Pancreas (tissue), 10 donors: ENCODE results near the gene C5AR1. TPM values are rescaled to one million over a fixed set of nuclear protein-coding genes. Genes with fewer than 3 reads are reported as not detected.
A peak's percentile ranks its signal among the peaks of the same experiment; 100 is the strongest.
"Not testable (repeated sequence)": the region's sequence is repeated elsewhere in the genome, so short reads cannot be mapped to it uniquely, and the experiment has no call there.

Source experiments
- ATAC-seq, 4 donors: fragments of 200-7000 bp; cut with Tn5 transposase; one replicate each; pipeline versions ENCODE4 v1.8.0 to v1.9.1; 2020; ENCODE audit warnings: mild to moderate bottlenecking in 4 of 4, moderate library complexity in 4 of 4
- DNase-seq, 6 donors: peaks; one replicate each; pipeline ENCODE4 v3.0.0-alpha.2; 2020
- FAIRE-seq: peaks from 2 replicates; lab custom pipeline; 2012; peaks lifted over from hg19 to GRCh38; lab: Jason Lieb, UNC
- H3K27ac ChIP-seq, 4 donors: fragments of 200-600 bp; sonication (generic); 1 replicate in 3 of 4; 2 replicates in 1 of 4; pipeline versions ENCODE4 v1.5.0 to v1.8.0; 2020
- H3K27me3 ChIP-seq, 4 donors: fragments of 200-600 bp; one replicate each; pipeline ENCODE4 v1.8.0; 2021
- H3K36me3 ChIP-seq, 3 donors: fragments of 200-600 bp; sonication (generic) in 1 of 3; one replicate each; pipeline versions ENCODE4 v1.5.0 to v1.8.0; 2020 to 2021
- H3K4me1 ChIP-seq, 3 donors: fragments of 200-600 bp; one replicate each; pipeline ENCODE4 v1.8.0; 2021
- H3K4me3 ChIP-seq, 4 donors: fragments of 200-600 bp; sonication (generic) in 2 of 4; one replicate each; pipeline versions ENCODE4 v1.5.0 to v1.8.0; 2020 to 2021
- H3K9me3 ChIP-seq, 4 donors: fragments of 200-600 bp; one replicate each; pipeline ENCODE4 v1.8.0; 2021
- WGBS, 2 donors: extraction: QIAGEN DNeasy Blood & Tissue Kit; methylation state at CpG; one replicate each; pipeline ENCODE4 v1.1.7; 2013; 5-methylcytosine and 5-hydroxymethylcytosine counted together
- intact Hi-C, 3 donors: fragments of 100-400 bp; cut with DNase I; formaldehyde crosslinking; loops; one replicate each; pipeline versions ENCODE4 v1.11.1 to v1.14.2; 2022
- polyA plus RNA-seq, 2 donors: library from polyadenylated mRNA; stranded (reverse); fragments of 200-250 nt; gene quantifications; one replicate each; pipeline ENCODE4 v1.2.3, GENCODE V29; 2013
- total RNA-seq, 6 donors: library from RNA; stranded (reverse); fragmentation: NEBNext Ultra II Directional in 4 of 6; extraction: Animal tissue kit (Norgen Biotek cat#: 25700) in 4 of 6; gene quantifications; one replicate each; pipeline versions ENCODE4 v1.2.1 to v1.2.4, GENCODE V29; 2021 to 2023
- TF ChIP-seq, protein P1 (sequence below), 4 donors: fragments of 200-600 bp; sonication (generic) in 3 of 4; IDR thresholded peaks; one replicate each; pipeline versions ENCODE4 v1.5.0 to v1.8.0; 2021; ENCODE audit warnings: antibody characterized with exemption in 4 of 4
- donor health status: healthy with polysubstance abuse.
- donor health status: DM: no; HTN: no; CAD: no; lungs with moderate emphysema.
- donor health status: DM: no; HTN: no; CAD: no.
- donor health status: control.
- donor health status: control.
- donor health status: Bipolar disorder and iron deficiency.
- donor health status: DM: yes; HTN: yes; CAD: no.
- donor health status: DM: no; HTN: no; CAD: no.
- donor health status: DM: no; HTN: no; CAD: no.
- donor health status: DM: yes; HTN: yes; CAD: no.

Gene C5AR1
- total and polyA plus RNA-seq, 8 donors = 1.2 to 10.4 (median 4.2) TPM

DNA sequence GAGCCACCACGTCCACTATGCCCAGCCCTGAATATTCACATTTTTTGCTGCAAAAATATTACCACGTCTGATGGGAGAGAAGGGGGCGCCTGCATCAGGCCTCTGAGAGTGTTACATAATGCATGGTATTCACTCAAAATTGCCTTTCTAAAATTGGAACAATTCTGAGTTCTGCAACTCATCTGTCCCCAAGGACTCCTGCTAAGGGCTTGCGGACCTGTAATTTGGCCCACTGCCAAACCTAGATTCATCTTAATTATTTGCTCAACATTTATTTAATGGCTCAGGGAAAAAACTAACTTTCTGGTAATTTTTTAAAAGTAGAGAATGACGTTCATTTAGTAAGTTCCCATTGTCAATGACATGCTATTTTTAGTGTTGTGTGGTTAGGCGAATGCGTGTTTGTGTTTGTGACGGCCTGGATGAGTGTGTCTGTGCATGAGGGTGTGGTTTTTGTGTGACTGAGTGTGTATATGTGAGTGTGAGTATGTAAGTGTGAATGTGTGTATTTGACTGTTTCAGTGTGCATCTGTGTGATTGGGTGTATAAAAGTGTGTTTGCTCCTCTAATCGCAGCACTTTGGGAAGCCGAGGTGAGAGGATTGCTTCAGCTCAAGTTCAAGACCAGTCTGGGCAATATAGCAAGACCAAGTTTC lies 26.1 kb upstream of the C5AR1 start:
- FAIRE-seq = no peak
- H3K4me1 ChIP-seq = no peaks in the 10 kb centered on the region
- WGBS, 2 donors = 73 to 74% methylated on average over 10 of the region's 10 CpGs
- H3K4me3 ChIP-seq = no peak overlapping the region
- no peaks in the 10 kb centered on the region for H3K9me3 ChIP-seq
- H3K27me3 ChIP-seq = no peaks in the 10 kb centered on the region
- DNase-seq = no peak
- intact Hi-C loops = no loop called here
- ATAC-seq = no peak
- H3K36me3 ChIP-seq = no peaks in the 10 kb centered on the region
- TF ChIP-seq, protein P1, sequence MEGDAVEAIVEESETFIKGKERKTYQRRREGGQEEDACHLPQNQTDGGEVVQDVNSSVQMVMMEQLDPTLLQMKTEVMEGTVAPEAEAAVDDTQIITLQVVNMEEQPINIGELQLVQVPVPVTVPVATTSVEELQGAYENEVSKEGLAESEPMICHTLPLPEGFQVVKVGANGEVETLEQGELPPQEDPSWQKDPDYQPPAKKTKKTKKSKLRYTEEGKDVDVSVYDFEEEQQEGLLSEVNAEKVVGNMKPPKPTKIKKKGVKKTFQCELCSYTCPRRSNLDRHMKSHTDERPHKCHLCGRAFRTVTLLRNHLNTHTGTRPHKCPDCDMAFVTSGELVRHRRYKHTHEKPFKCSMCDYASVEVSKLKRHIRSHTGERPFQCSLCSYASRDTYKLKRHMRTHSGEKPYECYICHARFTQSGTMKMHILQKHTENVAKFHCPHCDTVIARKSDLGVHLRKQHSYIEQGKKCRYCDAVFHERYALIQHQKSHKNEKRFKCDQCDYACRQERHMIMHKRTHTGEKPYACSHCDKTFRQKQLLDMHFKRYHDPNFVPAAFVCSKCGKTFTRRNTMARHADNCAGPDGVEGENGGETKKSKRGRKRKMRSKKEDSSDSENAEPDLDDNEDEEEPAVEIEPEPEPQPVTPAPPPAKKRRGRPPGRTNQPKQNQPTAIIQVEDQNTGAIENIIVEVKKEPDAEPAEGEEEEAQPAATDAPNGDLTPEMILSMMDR (IDR thresholded peaks at IDR 0.05) = no peak
- H3K27ac ChIP-seq = no peak overlapping the region

DNA sequence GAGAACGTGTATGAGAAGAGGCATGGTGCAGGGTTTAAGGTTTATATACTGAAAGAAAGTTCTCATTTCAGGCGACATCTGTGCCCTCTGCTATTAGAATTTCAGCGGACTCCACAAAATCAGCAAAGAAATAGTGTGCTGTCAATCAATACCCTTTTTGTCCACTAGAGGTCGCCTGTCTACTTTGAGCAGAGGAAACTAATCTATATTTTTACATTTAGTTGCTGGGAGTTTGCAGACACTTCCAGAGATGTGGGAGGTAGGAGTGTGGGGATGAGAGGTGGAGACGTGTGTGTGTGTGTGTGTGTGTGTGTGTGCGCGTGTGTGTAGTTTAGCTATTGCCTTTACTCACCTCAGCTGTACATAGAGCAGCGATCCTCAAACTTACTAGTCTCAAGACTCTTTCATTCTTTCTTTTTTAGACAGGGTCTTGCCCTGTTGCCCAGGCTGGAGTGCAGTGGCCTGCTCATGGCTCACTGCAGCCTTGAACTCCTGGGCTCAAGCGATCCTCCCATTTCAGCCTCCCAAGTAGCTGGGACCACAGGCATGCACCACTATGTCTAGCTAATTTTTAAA lies 25.2 kb upstream of the C5AR1 start:
- Histone ChIP-seq H3K4me1 (no peaks in the 10 kb centered on the region), H3K4me3 (no peak overlapping the region), H3K36me3 (no peaks in the 10 kb centered on the region), H3K27me3 (no peaks in the 10 kb centered on the region), H3K27ac (no peak overlapping the region), H3K9me3 (no peaks in the 10 kb centered on the region)
- TF ChIP-seq, protein P1 (IDR thresholded peaks at IDR 0.05) = peak; percentile 80 to 82 (median 81)
- DNase-seq (peak in 2 of 6 donors; percentile 38 to 51), ATAC-seq (peak; percentile 60 to 74 (median 66)), FAIRE-seq (no peak)
- 29 to 31% methylated on average over 9 of the region's 9 CpGs for WGBS, 2 donors
- intact Hi-C loops = no loop called here

DNA sequence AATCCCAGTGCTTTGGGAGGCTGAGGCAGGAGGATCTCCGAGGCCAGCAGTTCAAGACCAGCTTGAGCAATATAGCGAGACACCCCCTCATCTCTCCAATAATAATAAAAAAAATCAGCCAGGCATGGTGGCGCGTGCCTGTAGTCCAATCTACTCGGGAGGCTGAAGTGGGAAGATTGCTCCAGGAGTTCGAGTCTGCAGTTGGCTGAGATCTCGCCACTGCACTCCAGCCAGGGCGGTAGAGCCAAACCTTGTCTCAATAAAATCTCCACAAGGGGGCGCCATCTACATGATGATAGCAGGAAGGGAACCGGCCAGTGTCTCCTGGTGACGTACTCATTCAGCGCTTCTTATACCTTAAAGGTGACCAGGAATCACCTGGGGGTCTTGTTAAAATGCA lies 13.6 kb upstream of the C5AR1 start:
- no peak overlapping the region for H3K4me3 ChIP-seq
- H3K36me3 ChIP-seq = no peaks in the 10 kb centered on the region
- no peak overlapping the region for H3K27ac ChIP-seq
- ATAC-seq (peak; percentile 93 to 98 (median 94)), DNase-seq (peak in 4 of 6 donors; percentile 59 to 77 (median 72)), FAIRE-seq (no peak)
- intact Hi-C loops = loop anchor here in 2 of 3 donors (5.0 to 10.0 kb wide), 3 partner anchors 89 to 399 kb away; no protein-coding TSS in a partner anchor
- 36 to 39% methylated on average over 12 of the region's 12 CpGs for WGBS, 2 donors
- TF ChIP-seq, protein P1 (IDR thresholded peaks at IDR 0.05) = peak; percentile 55 to 75 (median 62)
- no peaks in the 10 kb centered on the region for H3K4me1 ChIP-seq
- H3K27me3 ChIP-seq = no peaks in the 10 kb centered on the region
- H3K9me3 ChIP-seq = no peaks in the 10 kb centered on the region

DNA sequence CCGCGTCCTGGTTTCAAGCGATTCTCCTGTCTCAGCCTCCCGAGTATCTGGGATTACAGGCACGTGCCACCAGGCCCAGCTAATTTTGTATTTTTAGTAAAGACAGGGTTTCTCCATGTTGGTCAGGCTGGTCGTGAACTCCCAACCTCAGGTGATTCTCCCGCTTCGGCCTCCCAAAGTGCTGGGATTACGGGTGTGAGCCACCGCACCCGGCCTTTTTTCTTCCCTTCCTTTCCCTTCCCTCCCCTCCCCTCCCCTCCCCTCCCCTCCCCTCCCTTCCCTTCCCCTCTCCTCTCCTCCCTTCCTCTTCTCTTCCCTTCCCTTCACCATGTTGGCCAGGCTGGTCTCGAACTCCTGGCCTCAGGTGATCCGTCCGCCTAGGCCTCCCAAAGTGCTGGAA lies 8.8 kb upstream of the C5AR1 start:
- H3K4me1 ChIP-seq, H3K27ac ChIP-seq, DNase-seq, H3K9me3 ChIP-seq, H3K27me3 ChIP-seq, FAIRE-seq, intact Hi-C loops, ATAC-seq, H3K36me3 ChIP-seq, H3K4me3 ChIP-seq: not testable (repeated sequence)
- WGBS, 2 donors = 94 to 97% methylated on average over 13 to 14 of the region's 14 CpGs

DNA sequence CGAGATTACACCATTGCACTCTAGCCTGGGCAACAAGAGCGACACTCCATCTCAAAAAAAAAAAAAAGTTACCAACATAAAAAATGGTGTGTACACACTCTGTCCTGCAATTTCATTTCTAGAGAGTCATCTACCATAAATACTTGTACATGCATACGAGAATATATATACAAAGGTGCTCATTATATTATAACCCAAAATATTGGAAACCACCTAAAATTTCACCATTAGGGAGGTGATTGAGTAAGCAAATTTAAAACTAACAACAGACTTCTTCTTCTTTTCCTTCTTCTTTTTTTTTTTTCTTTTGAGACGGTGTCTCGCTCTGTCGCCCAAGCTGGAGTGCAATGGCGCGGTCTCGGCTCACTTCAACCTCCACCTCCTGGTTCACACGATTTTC lies 7.4 kb upstream of the C5AR1 start:
- ATAC-seq (no peak), DNase-seq (no peak)

More for the DNA sequence above, 7.4 kb upstream of the C5AR1 start:
- H3K4me1 ChIP-seq = no peaks in the 10 kb centered on the region
- no peak overlapping the region for H3K4me3 ChIP-seq
- H3K9me3 ChIP-seq = no peaks in the 10 kb centered on the region
- no peaks in the 10 kb centered on the region for H3K36me3 ChIP-seq
- H3K27me3 ChIP-seq = no peaks in the 10 kb centered on the region
- TF ChIP-seq, protein P1 (IDR thresholded peaks at IDR 0.05) = no peak
- intact Hi-C loops = no loop called here
- no peak for FAIRE-seq
- 92 to 96% methylated on average over 10 of the region's 10 CpGs for WGBS, 2 donors
- H3K27ac ChIP-seq = no peak overlapping the region
